Stimulated activated CD8-positive, alpha-beta memory T cell treated with anti-CD3 and anti-CD28 coated beads, Interleukin-4, amount 100 ng/mL, for 24 hours (primary cell): Measurements from ENCODE around the gene FMN1.

Source experiments
- DNase-seq: peaks from one replicate; pipeline ENCODE4 v3.0.0-alpha.2; 2020; ENCODE audit warnings: low read depth

Gene FMN1

DNA sequence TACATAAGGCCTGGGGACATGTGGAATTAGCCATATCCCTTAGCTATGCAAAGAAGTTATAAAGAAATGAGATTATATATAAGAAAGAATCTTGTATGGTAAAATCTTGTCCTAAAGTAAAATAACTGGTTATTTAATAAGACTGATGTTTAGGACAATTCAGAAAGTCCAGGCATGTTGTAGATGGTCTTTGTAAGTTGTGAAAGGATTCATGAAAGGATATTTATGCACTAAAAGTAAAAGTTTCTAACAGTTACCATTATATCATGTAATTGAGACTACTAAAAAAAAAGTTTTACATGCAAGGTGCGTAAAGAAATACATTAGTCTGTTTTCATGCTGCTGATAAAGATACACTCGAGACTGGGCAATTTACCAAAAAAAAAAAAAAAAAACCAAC, 146.3 kb downstream of the FMN1 start:
- DNase-seq: no peak

DNA sequence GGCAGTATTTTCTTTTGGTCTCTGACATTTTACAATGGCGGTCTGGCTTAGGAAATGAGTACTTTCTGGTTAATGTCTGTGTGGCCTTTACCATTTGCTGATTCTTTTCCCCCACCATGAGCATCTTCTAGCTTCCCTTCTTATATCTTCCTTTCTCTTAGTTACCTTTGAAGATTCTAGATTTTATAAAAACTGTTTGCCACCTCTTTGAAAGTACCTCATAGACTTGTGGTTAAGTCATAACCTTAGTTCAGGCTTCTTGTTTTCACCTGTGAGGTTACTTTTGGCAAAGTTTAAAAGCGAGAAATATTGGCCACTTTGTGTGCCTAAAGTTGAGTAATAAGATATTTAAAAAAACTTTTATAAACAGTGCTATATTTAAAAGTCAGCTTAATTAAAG, 147.4 kb downstream of the FMN1 start:
- no peak for DNase-seq

- DNase-seq: no peak
Observed at GRCh38 chr15:33046329-33046728, 148.2 kb downstream of the FMN1 start.

DNA sequence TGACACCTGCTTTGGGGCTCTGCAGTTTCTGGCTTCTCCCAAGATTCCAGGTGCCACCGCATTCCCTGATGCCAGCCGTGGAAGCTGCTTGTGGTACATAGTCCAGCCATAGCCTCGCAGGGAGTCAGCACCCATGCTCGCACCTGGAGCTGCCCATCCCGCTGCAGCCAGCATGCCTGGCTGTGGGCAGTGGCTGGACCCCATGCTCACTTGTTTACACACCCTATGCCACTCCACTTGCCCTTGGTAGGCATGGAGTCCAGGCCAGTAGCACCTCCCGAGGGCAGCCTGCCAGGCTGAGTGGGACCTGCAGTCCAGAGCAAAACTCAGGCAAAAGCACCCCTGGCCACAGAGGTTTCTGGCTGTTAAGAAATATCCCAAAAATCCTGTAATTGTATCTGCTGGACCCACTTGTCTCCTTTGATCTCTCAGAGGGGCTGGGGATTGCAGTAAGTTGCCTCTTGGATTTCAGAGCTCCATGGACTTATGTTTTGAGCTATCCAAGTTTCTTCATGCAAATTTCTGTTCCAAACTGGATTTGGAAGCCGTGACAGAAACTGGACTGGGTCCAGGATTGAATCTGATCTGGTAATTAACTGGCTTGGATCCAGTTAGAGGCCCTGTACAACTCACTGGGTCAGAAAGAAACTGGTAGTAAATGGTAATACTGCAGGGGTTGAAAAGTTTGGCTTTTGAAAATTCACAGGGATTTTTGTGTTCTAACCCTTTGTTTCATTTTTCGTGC, 149.3 kb downstream of the FMN1 start:
- DNase-seq: no peak

GRCh38 chr15:33044598-33044997, 149.9 kb downstream of the FMN1 start:
- no peak for DNase-seq

DNA sequence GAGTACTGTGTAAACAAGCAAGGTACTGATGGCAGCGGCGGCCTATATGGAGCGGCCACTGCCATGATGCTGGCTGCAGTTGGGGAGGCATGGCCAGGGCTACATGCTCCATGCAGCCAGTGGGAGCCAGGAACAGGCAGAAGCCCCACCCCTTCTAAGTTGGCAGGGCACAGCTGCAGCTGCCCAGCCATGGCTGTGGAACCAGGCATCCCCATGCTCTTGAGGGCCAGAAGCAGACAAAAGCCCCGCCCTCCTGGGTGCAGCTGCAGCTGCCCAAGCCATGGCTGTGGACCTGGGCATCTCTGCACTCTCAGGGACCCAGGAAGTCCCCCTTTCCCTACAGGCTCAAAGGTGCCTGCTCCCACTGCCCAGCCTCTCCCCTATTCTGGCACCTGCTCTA, 150.9 kb downstream of the FMN1 start:
- DNase-seq: no peak

GRCh38 chr15:33040496-33040895, 154.0 kb downstream of the FMN1 start:
- no peak for DNase-seq

- DNase-seq: no peak
Observed at GRCh38 chr15:33034588-33034987, 159.9 kb downstream of the FMN1 start.

GRCh38 chr15:33032053-33032452, 162.5 kb downstream of the FMN1 start:
- no peak for DNase-seq

- DNase-seq: no peak
Observed at GRCh38 chr15:33031324-33031821, 163.1 kb downstream of the FMN1 start.

DNA sequence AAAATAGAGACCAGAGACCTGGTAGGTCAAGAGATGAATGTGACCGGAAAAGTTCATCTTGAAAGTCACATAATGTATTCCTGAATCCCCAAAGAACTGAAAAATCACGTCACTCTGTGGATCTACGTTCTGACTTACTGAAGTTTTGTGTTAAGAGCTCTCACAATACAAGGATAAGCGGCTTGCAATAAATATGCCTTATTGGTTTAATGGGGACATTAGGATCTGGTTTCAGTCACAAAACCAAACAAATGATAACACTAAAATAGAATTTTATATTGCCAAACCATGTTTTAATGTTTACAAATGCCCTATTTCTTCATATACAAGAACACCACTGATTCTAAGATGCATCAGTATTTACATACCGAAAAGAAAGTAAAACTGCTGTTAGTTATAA, 164.2 kb downstream of the FMN1 start:
- DNase-seq: no peak

DNA sequence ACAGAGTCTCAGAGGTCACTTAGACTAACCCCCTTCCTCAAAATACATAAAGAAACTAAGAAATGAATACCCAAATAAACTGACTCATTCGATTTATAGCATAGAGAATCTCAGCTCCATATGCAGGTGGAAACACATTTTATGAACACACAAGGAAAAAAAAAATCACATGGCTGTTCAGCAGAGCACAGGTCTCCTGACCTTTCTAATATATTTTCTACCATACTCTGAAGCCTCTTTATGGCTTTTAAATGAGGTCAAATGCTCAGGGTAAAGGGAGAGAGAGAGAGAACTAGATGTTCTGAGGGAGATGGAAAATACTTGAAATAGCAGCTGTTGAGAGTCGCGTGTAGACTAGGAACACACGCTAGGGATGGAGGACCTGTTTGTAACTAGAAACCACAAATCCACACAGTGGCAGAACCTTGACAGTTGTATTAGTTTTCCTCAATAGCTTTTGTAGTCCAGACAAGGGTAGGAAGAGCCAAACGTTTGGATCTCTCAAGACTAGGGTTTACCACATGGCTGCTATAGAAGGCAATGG, 165.3 kb downstream of the FMN1 start:
- DNase-seq: no peak

DNA sequence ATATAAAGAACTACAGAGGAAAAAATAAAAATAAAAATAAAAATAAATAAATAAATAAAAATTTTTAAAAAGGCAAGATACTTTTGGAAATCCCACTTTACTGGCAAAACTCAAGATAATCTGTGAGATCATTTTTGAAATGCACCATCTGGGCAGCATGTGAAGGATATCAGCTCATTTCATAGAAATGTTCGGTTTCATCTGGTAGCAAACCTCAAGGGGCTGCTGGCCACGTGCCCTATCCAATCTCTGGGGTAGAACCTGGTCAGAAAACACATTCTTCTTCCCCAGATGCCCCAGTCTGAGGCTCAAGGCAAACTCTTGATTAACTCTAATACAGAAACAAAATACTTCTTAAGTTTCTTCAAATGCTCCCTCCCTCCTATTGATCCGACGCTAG, 166.0 kb downstream of the FMN1 start:
- no peak for DNase-seq

- DNase-seq: no peak
Observed at GRCh38 chr15:33027306-33028035, 167.0 kb downstream of the FMN1 start.

DNA sequence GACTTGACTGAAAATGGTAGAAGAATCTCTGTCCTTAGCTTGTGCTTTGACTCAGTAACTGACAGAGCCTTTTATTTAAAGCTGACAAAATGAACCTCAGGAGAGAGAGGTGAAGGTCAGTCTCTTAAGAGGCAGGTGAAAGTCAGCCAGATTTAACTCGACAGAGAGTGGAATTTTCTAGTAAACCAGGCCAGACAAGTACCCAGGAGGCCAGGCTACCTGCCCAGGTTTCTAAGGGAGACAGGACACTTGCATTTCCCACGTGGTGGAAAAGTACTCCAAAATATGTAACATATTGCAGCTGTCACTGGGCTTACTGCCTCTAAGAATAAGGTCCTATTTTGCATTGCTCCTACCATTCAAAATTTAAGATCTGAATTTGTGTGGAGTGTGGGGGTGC, 167.9 kb downstream of the FMN1 start:
- no peak for DNase-seq

GRCh38 chr15:33022629-33023028, 171.9 kb downstream of the FMN1 start:
- no peak for DNase-seq

GRCh38 chr15:33021806-33022389, 172.6 kb downstream of the FMN1 start:
- DNase-seq: no peak

- DNase-seq: no peak
Observed at GRCh38 chr15:33019354-33019981, 175.0 kb downstream of the FMN1 start.

GRCh38 chr15:33016405-33017024, 178.0 kb downstream of the FMN1 start:
- DNase-seq: no peak

GRCh38 chr15:33014586-33014985, 179.9 kb downstream of the FMN1 start:
- DNase-seq: no peak

DNA sequence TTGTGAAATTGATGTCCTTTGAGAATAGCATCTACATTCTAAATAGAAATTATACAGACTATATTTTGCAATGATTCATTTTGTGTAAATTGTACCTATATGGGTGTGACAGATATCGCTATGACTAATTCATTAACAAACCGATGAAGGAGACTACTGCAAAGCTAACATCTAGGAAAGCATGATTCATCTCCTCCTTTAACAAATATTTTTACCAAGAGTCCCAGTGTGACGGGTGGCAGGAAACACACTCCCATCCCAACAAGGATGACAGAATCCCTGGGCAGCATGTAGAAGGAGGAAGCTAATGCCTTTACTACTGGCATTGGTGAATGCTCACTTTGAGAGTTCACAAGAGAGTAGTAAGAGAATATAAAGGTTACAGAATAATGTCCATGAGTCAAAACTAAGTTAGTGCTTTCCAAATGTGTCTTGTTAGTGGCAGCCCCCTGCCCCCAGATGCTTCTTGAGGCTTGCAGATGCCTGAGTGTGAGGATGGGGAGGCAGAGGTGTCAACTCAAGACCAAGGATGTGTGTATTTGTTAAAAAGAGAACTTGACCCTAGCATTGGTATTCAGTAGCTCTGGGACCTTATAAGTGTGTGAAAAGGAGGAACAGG, 180.6 kb downstream of the FMN1 start:
- DNase-seq: no peak

- DNase-seq: no peak
Observed at GRCh38 chr15:33011976-33012375, 182.5 kb downstream of the FMN1 start.
